Nephron (organoid): ENCODE results near the gene ARHGAP15.

Source experiments
- H3K27ac Mint-ChIP-seq, 3 experiments: 2 replicates each; pipeline ENCODE4 v1.8.0; 2020; ENCODE audit warnings: mixed read lengths in 3 of 3, mild to moderate bottlenecking in 2 of 3, moderate library complexity in 1 of 3
- H3K27me3 Mint-ChIP-seq: 2 replicates; pipeline ENCODE4 v1.8.0; 2021; ENCODE audit warnings: low read depth, mild to moderate bottlenecking, moderate library complexity, mixed read lengths
- H3K36me3 Mint-ChIP-seq: 2 replicates; pipeline ENCODE4 v1.8.0; 2020; ENCODE audit warnings: low read depth, mixed read lengths
- H3K4me1 Mint-ChIP-seq: 2 replicates; pipeline ENCODE4 v1.8.0; 2020; ENCODE audit warnings: mixed read lengths
- H3K4me3 Mint-ChIP-seq, 3 experiments: 2 replicates each; pipeline ENCODE4 v1.8.0; 2020; ENCODE audit warnings: mild to moderate bottlenecking in 3 of 3, mixed read lengths in 3 of 3, moderate library complexity in 2 of 3
- H3K9me3 Mint-ChIP-seq: 2 replicates; pipeline ENCODE4 v1.8.0; 2020; ENCODE audit warnings: mixed read lengths
- TF ChIP-seq, protein P1 (sequence below), 3 experiments: fragments of 200-600 bp; sonication (generic); IDR thresholded peaks; one replicate each; pipeline ENCODE4 v1.5.0; 2021; ENCODE audit warnings: antibody characterized with exemption in 3 of 3; ENCODE audit not compliant: unreplicated experiment in 3 of 3

The ARHGAP15 gene

DNA sequence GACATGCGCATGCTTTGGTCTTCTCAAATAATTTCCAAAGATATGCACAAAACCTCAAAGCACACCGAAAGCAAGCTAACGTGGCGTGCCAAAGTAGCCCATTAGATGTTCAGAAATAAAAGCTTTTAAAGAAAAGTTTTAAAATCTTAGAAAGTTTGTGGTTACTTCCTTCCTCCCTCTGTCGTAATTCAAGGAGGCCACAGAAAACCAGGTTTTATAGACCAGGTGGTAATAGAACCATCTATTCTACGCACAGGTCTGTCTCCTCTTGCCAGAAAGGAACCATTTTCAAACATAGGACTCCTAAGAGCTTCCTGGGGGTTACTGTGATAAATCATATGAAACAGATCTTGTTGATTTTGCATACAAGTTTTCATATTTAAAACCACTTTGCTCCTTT is 487.2 kb downstream of the ARHGAP15 start:
- Mint-ChIP-seq H3K4me3 (no peak overlapping the region), H3K27me3 (peaks cover 4% of the 10 kb centered on the region), H3K9me3 (no peaks in the 10 kb centered on the region), H3K27ac (peak overlapping the region in 1 of 3 experiments; percentile 58), H3K4me1 (peaks cover 28% of the 10 kb centered on the region), H3K36me3 (no peaks in the 10 kb centered on the region)
- TF ChIP-seq, protein P1, sequence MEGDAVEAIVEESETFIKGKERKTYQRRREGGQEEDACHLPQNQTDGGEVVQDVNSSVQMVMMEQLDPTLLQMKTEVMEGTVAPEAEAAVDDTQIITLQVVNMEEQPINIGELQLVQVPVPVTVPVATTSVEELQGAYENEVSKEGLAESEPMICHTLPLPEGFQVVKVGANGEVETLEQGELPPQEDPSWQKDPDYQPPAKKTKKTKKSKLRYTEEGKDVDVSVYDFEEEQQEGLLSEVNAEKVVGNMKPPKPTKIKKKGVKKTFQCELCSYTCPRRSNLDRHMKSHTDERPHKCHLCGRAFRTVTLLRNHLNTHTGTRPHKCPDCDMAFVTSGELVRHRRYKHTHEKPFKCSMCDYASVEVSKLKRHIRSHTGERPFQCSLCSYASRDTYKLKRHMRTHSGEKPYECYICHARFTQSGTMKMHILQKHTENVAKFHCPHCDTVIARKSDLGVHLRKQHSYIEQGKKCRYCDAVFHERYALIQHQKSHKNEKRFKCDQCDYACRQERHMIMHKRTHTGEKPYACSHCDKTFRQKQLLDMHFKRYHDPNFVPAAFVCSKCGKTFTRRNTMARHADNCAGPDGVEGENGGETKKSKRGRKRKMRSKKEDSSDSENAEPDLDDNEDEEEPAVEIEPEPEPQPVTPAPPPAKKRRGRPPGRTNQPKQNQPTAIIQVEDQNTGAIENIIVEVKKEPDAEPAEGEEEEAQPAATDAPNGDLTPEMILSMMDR (IDR thresholded peaks at IDR 0.05; ENCODE audit: unreplicated experiment in 3 of 3), result no peak

DNA sequence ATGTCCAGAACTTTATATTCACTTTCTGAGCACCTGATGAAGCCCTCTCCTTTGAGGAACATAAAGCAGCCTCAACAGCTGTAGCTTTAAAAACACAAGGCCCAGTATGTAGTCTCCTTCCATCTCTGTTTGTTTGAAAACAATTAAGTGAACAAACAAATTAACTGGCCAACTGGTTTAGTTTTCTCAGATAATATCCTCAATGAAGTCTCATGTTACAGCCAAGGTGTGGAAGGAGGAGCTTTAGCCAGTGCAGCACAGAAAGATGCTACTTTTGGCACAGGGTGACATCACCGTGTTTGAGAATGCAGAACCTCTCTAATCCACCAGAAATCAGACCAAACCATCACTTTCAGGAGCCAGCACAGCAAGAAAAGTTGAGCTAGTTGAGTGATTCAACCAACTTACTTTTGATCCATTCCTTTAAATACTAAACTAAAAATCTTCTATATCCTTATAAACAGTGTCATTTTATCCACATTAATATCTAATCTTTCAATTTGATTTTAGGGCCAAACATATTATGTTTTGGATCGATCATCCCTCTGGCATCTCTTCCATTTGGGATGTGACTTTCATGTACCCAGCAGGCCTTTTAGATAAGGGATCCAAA is 488.7 kb downstream of the ARHGAP15 start:
- Mint-ChIP-seq H3K27ac (no peak overlapping the region), H3K27me3 (peaks cover 4% of the 10 kb centered on the region), H3K4me1 (peaks cover 28% of the 10 kb centered on the region), H3K9me3 (no peaks in the 10 kb centered on the region), H3K4me3 (no peak overlapping the region), H3K36me3 (no peaks in the 10 kb centered on the region)
- TF ChIP-seq, protein P1 (IDR thresholded peaks at IDR 0.05; ENCODE audit: unreplicated experiment in 3 of 3), result no peak

DNA sequence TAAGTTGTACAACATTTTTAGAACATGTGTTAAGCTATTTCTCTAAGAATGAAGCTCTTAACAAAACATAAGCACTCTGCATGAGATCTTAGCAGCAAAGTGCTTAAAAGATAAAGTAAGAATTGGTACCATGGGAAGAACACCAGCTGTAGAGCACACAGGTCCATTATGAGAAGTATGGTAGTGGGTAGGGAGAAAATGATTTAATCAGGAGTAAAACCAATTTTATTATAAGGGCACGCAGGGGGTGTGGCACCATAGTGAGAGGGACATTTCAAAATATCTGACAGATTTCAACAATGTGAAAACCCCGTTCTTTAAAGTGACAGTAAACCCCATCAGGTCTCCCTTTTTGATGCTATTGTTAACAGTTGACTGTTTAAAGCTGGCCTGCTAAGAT is 492.9 kb downstream of the ARHGAP15 start:
- peaks cover 6% of the 10 kb centered on the region for H3K9me3 Mint-ChIP-seq
- peak overlapping the region in 2 of 3 experiments; percentile 39 to 53 for H3K27ac Mint-ChIP-seq
- H3K27me3 Mint-ChIP-seq, result no peaks in the 10 kb centered on the region
- H3K4me1 Mint-ChIP-seq, result peaks cover 14% of the 10 kb centered on the region
- no peaks in the 10 kb centered on the region for H3K36me3 Mint-ChIP-seq
- TF ChIP-seq, protein P1 (IDR thresholded peaks at IDR 0.05; ENCODE audit: unreplicated experiment in 3 of 3), result no peak
- no peak overlapping the region for H3K4me3 Mint-ChIP-seq

DNA sequence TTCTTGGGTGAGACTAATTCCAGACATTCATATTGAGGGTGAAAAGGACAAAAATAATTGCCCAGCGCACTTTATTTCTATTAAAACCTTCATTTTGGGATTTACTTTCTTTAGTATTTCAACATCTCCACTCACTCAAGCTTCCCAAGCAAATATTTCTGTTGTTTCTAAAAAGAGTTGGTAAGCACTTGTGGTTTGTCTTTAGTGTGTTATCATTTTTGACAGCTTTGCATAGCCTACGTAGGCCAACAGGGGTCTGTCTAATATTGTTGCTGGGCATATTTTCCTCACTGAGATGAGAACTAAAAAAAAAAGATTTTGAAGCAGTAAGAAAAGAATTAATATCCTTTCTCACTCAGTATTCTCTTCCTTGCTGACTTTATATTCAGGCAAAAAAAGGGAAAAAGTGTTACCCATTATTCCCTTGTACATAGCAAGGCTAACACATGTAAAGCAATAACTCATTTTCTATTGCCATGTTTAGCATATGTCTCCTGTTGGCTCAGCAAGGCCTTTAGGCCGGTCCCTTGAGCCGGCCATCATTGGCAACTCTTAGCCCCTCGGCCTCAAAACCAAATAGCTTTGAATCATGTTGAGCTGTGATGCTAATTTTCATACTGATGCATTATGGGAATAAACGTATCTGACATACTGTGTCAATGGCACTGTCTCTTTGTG is 494.2 kb downstream of the ARHGAP15 start:
- H3K4me3 Mint-ChIP-seq, result no peak overlapping the region
- no peaks in the 10 kb centered on the region for H3K36me3 Mint-ChIP-seq
- H3K27me3 Mint-ChIP-seq, result no peaks in the 10 kb centered on the region
- H3K27ac Mint-ChIP-seq, result peak overlapping the region; percentile 40 to 68 (median 56)
- TF ChIP-seq, protein P1 (IDR thresholded peaks at IDR 0.05; ENCODE audit: unreplicated experiment in 3 of 3), result peak; percentile 8 to 20 (median 11)
- H3K4me1 Mint-ChIP-seq, result peaks cover 14% of the 10 kb centered on the region
- H3K9me3 Mint-ChIP-seq, result peaks cover 6% of the 10 kb centered on the region

DNA sequence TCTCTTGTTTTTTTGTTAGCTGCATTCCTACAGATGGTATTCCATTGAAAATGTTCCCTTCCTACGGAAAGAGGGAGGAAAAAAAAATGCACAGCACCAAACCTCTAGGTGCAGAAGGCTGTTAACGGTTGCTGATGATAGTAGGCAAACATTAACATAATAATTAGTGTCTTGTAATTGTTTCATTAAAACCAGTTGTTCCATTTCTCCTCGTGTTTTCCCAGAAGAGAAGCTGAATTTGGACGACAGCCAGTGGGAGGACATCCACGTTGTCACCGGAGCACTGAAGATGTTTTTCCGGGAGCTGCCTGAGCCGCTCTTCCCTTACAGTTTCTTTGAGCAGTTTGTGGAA is 494.7 kb downstream of the ARHGAP15 start:
- H3K4me1 Mint-ChIP-seq, result peaks cover 14% of the 10 kb centered on the region
- no peak overlapping the region for H3K4me3 Mint-ChIP-seq
- no peaks in the 10 kb centered on the region for H3K27me3 Mint-ChIP-seq
- no peaks in the 10 kb centered on the region for H3K36me3 Mint-ChIP-seq
- peak overlapping the region; percentile 40 to 68 (median 56) for H3K27ac Mint-ChIP-seq
- TF ChIP-seq, protein P1 (IDR thresholded peaks at IDR 0.05; ENCODE audit: unreplicated experiment in 3 of 3), result no peak
- peaks cover 8% of the 10 kb centered on the region for H3K9me3 Mint-ChIP-seq

DNA sequence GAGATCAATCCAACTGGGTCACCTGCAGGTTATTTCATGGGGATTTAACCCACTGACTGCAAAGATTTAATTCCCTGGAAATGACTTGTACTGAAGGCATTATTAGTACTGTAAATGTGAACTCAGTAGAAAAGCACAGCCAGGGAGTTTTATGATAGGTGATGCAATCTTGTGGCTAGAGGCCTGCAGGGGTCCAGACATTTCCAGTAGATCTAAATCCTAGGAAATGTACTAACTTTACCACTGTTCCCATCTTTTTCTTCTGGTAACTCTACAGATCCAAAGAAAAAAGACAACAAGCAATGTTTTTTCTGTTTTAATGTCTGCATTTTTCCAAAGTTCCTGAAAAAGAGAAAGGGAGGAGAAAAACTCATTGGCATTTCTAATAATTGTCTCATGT is 500.1 kb downstream of the ARHGAP15 start:
- Mint-ChIP-seq H3K4me3 (no peak overlapping the region), H3K36me3 (no peaks in the 10 kb centered on the region), H3K9me3 (peaks cover 8% of the 10 kb centered on the region), H3K27ac (peak overlapping the region in 2 of 3 experiments; percentile 39 to 72), H3K4me1 (no peaks in the 10 kb centered on the region), H3K27me3 (no peaks in the 10 kb centered on the region)
- TF ChIP-seq, protein P1 (IDR thresholded peaks at IDR 0.05; ENCODE audit: unreplicated experiment in 3 of 3), result no peak
